Left lung (tissue), 10 donors: ENCODE data around the gene C2orf76. TPM values are rescaled to one million over a fixed set of nuclear protein-coding genes. Genes with fewer than 3 reads are reported as not detected.

ENCODE experiments used
- ATAC-seq: fragments of 200-7000 bp; cut with Tn5 transposase; one replicate; pipeline ENCODE4 v1.9.1; 2020; ENCODE audit warnings: moderate library complexity
- DNase-seq, 4 donors: peaks; one replicate each; pipeline ENCODE4 v3.0.0-alpha.2; 2013 to 2020
- H3K27ac ChIP-seq, 2 donors: fragments of 200-600 bp; sonication (generic) in 1 of 2; one replicate each; pipeline versions ENCODE4 v1.5.0 to v1.8.0; 2020 to 2021
- H3K27me3 ChIP-seq, 2 donors: fragments of 200-600 bp; sonication (generic) in 1 of 2; one replicate each; pipeline versions ENCODE4 v1.5.0 to v1.8.0; 2020 to 2021
- H3K36me3 ChIP-seq, 2 donors: fragments of 200-600 bp; sonication (generic) in 1 of 2; one replicate each; pipeline versions ENCODE4 v1.5.0 to v1.8.0; 2020 to 2021
- H3K4me1 ChIP-seq, 2 donors: fragments of 200-600 bp; one replicate each; pipeline ENCODE4 v1.8.0; 2021
- H3K4me3 ChIP-seq, 2 donors: fragments of 200-600 bp; sonication (generic) in 1 of 2; one replicate each; pipeline versions ENCODE4 v1.5.0 to v1.8.0; 2020 to 2021; ENCODE audit warnings: mild to moderate bottlenecking in 1 of 2
- H3K9me3 ChIP-seq, 2 donors: fragments of 200-600 bp; sonication (generic) in 1 of 2; one replicate each; pipeline versions ENCODE4 v1.5.0 to v1.8.0; 2020 to 2021
- CTCF ChIP-seq, 2 donors: fragments of 200-600 bp; sonication (generic) in 1 of 2; IDR thresholded peaks; one replicate each; pipeline versions ENCODE4 v1.5.0 to v1.8.0; 2021; ENCODE audit warnings: antibody characterized with exemption in 2 of 2
- intact Hi-C, 2 donors: fragments of 100-400 bp; cut with DNase I; formaldehyde crosslinking; loops; one replicate each; pipeline versions ENCODE4 v1.11.2 to v1.14.2; 2022
- polyA plus RNA-seq, 6 donors: library from polyadenylated mRNA; unstranded; fragments of 120-200 nt; gene quantifications; one replicate each; pipeline ENCODE4 v1.2.1, GENCODE V29; 2013; ENCODE audit not compliant: insufficient read length in 6 of 6
- total RNA-seq, 2 donors: library from RNA; stranded (reverse); fragmentation: NEBNext Ultra II Directional; extraction: Animal tissue kit (Norgen Biotek cat#: 25700); gene quantifications; one replicate each; pipeline ENCODE4 v1.2.1, GENCODE V29; 2021
- donor health status: DM: no; HTN: yes; CAD: no.
- donor health status: DM: no; HTN: no; CAD: no.

The C2orf76 gene
- total and polyA plus RNA-seq, 8 donors: 11.0 to 17.1 (median 16.0) TPM

- Histone ChIP-seq H3K4me1 (peaks cover 0 to 3% of the 10 kb centered on the region in 2 donors), H3K27ac (no peak overlapping the region), H3K27me3 (no peaks in the 10 kb centered on the region), H3K4me3 (no peak overlapping the region), H3K36me3 (peaks cover 0 to 73% of the 10 kb centered on the region in 2 donors), H3K9me3 (no peaks in the 10 kb centered on the region)
- intact Hi-C loops: no loop called here
- DNase-seq (no peak), ATAC-seq (no peak)
- no peak for TF ChIP-seq CTCF (IDR thresholded peaks at IDR 0.05)
Measured at GRCh38 chr2:119253760-119254600, 112.7 kb downstream of the C2orf76 start.

GRCh38 chr2:119253114-119253702 lies 113.4 kb downstream of the C2orf76 start:
- peaks cover 0 to 3% of the 10 kb centered on the region in 2 donors for H3K4me1 ChIP-seq

More at GRCh38 chr2:119253114-119253702, 113.4 kb downstream of the C2orf76 start:
- no peak overlapping the region for H3K27ac ChIP-seq
- TF ChIP-seq CTCF (IDR thresholded peaks at IDR 0.05): no peak
- intact Hi-C loops: no loop called here
- H3K9me3 ChIP-seq: no peaks in the 10 kb centered on the region
- H3K36me3 ChIP-seq: peaks cover 0 to 81% of the 10 kb centered on the region in 2 donors
- no peak for ATAC-seq
- H3K4me3 ChIP-seq: no peak overlapping the region
- H3K27me3 ChIP-seq: no peaks in the 10 kb centered on the region
- no peak for DNase-seq

Other genes with a start within 250 kb of the C2orf76 start
- not detected for gene C1QL2, start 208.1 kb downstream of the C2orf76 start, total RNA-seq
- gene C1QL2, start 208.1 kb downstream of the C2orf76 start, polyA plus RNA-seq: not detected
- 10 to 100 TPM; 40.4 to 43.8 TPM for gene STEAP3, start 143.0 kb downstream of the C2orf76 start, total RNA-seq
- gene STEAP3, start 143.0 kb downstream of the C2orf76 start, polyA plus RNA-seq: 1 to 10 TPM; 1.7 to 4.2 (median 2.8) TPM
- 100 to 1,000 TPM; 172 to 175 TPM for gene DBI, start 143 bp upstream of the C2orf76 start, total RNA-seq
- gene DBI, start 143 bp upstream of the C2orf76 start, polyA plus RNA-seq: 100 to 1,000 TPM; 125 to 185 (median 152) TPM
- 10 to 100 TPM; 15.3 to 31.2 TPM for gene TMEM37, start 65.0 kb upstream of the C2orf76 start, total RNA-seq
- 10 to 100 TPM; 26.1 to 31.1 (median 28.0) TPM for gene TMEM37, start 65.0 kb upstream of the C2orf76 start, polyA plus RNA-seq
- gene SCTR, start 157.6 kb upstream of the C2orf76 start, total RNA-seq: 10 to 100 TPM; 10.1 to 13.7 TPM
- 1 to 10 TPM; 2.2 to 9.8 (median 7.0) TPM for gene SCTR, start 157.6 kb upstream of the C2orf76 start, polyA plus RNA-seq
- 10 to 100 TPM; 20.0 to 20.8 TPM for gene CFAP221, start 177.6 kb upstream of the C2orf76 start, total RNA-seq
- gene CFAP221, start 177.6 kb upstream of the C2orf76 start, polyA plus RNA-seq: 10 to 100 TPM; 10.6 to 18.0 (median 16.5) TPM